GM12878 (cell line): ENCODE data around the gene PAX2. TPM values are rescaled to one million over a fixed set of nuclear protein-coding genes. Genes with fewer than 3 reads are reported as not detected.

Experiments used
- ATAC-seq: fragments of 200-7000 bp; cut with Tn5 transposase; 3 replicates; pipeline ENCODE4 v1.9.1; 2020; ENCODE audit warnings: mild to moderate bottlenecking, moderate library complexity
- BruUV-seq: library from RNA; stranded (reverse); fragments of 400-500 nt; replicated peaks from 2 replicates; lab custom pipeline; 2021; lab: Mats Ljungman, UMichigan
- CTCF ChIA-PET: fragments of 300-600 bp; sonication (Branson Sonifier 250); formaldehyde crosslinking; extraction: SDS; loops from one replicate; lab custom pipeline; 2021; ENCODE audit warnings: inconsistent platforms; lab: Yijun Ruan, JAX
- POLR2A ChIA-PET: fragments of 350-600 bp; formaldehyde crosslinking; extraction: SDS; loops from one replicate; lab custom pipeline; 2021; ENCODE audit warnings: inconsistent platforms; lab: Charles Lee
- RAD21 ChIA-PET: fragments of 300-600 bp; sonication (Branson Sonifier 250); formaldehyde crosslinking; loops from one replicate; lab custom pipeline; 2023; ENCODE audit warnings: antibody characterized with exemption; ENCODE audit not compliant: unreplicated experiment; lab: Charles Lee
- SMC1A ChIA-PET: fragments of 300-600 bp; sonication (Branson Sonifier 250); formaldehyde crosslinking; loops from one replicate; lab custom pipeline; 2023; ENCODE audit not compliant: unreplicated experiment, uncharacterized antibody; lab: Charles Lee
- DNase-seq: peaks from one replicate; pipeline ENCODE4 v3.0.0-alpha.2; 2011; ENCODE audit warnings: low read depth, low spot score
- FAIRE-seq: peaks from 3 replicates; lab custom pipeline; 2011; peaks lifted over from hg19 to GRCh38; lab: Jason Lieb, UNC
- H2AFZ ChIP-seq: 2 replicates; pipeline ENCODE4 v1.6.0; 2011; ENCODE audit warnings: low read depth, low read length, control low read depth; ENCODE audit not compliant: control insufficient read depth
- H3K27ac ChIP-seq: 2 replicates; pipeline ENCODE4 v1.5.1; 2011; ENCODE audit warnings: control low read depth; ENCODE audit not compliant: control insufficient read depth, insufficient read depth
- H3K27me3 ChIP-seq, 2 experiments: replicated peaks in 1 of 2; 2 replicates each; pipeline versions ENCODE4 v1.6.0 to v1.6.1; 2011; ENCODE audit warnings: low read length in 1 of 2; ENCODE audit not compliant: control insufficient read depth in 2 of 2, insufficient read depth in 2 of 2
- H3K36me3 ChIP-seq, 2 experiments: 2 replicates each; pipeline ENCODE4 v1.5.1; 2011; ENCODE audit warnings: low read length in 1 of 2; ENCODE audit not compliant: control insufficient read depth in 2 of 2, insufficient read depth in 2 of 2
- H3K4me1 ChIP-seq: 2 replicates; pipeline ENCODE4 v1.6.1; 2011; ENCODE audit warnings: mild to moderate bottlenecking, low read length, moderate library complexity, mixed read lengths; ENCODE audit not compliant: control insufficient read depth, insufficient read depth
- H3K4me2 ChIP-seq: 2 replicates; pipeline ENCODE4 v1.6.0; 2011; ENCODE audit warnings: control low read depth; ENCODE audit not compliant: control insufficient read depth, insufficient read depth
- H3K4me3 ChIP-seq: fragments of 200-600 bp; sonication (generic); 2 replicates; pipeline ENCODE4 v1.5.1; 2016
- H3K79me2 ChIP-seq: 2 replicates; pipeline ENCODE4 v1.6.0; 2011; ENCODE audit warnings: low read length; ENCODE audit not compliant: control insufficient read depth, insufficient read depth
- H3K9ac ChIP-seq: 2 replicates; pipeline ENCODE4 v1.8.0; 2011; ENCODE audit warnings: low read length, control low read depth, mixed read lengths; ENCODE audit not compliant: control insufficient read depth, insufficient read depth
- H3K9me3 ChIP-seq: replicated peaks from 3 replicates; pipeline ENCODE4 v1.5.1; 2011; ENCODE audit warnings: mild to moderate bottlenecking, low read length; ENCODE audit not compliant: control insufficient read depth, insufficient read depth
- H4K20me1 ChIP-seq: 2 replicates; pipeline ENCODE4 v1.6.0; 2011; ENCODE audit not compliant: control insufficient read depth, insufficient read depth
- BCL11A ChIP-seq: IDR thresholded peaks from 2 replicates; pipeline ENCODE4 v1.6.1; 2011; ENCODE audit warnings: low read depth, low read length
- CBX5 ChIP-seq: sonication (generic); IDR thresholded peaks from 2 replicates; pipeline ENCODE4 v1.6.1; 2016; ENCODE audit warnings: low read depth, moderate library complexity, mild to moderate bottlenecking, inconsistent platforms
- LARP7 ChIP-seq: fragments of 450-650 bp; IDR thresholded peaks from 2 replicates; pipeline ENCODE4 v1.6.1; 2017; ENCODE audit warnings: mild to moderate bottlenecking
- MTA3 ChIP-seq: IDR thresholded peaks from 2 replicates; pipeline ENCODE4 v1.6.1; 2012; ENCODE audit warnings: low read length, inconsistent platforms, borderline replicate concordance
- NBN ChIP-seq: fragments of 450-650 bp; IDR thresholded peaks from 2 replicates; pipeline ENCODE4 v1.6.1; 2016
- NR2C2 ChIP-seq: IDR thresholded peaks from 2 replicates; pipeline ENCODE4 v1.6.1; 2011; ENCODE audit warnings: borderline replicate concordance, low read depth; ENCODE audit not compliant: control insufficient read depth, insufficient read length
- RUNX3 ChIP-seq: IDR thresholded peaks from 2 replicates; pipeline ENCODE4 v1.6.1; 2012; ENCODE audit warnings: low read length, inconsistent platforms
- SIN3A ChIP-seq: IDR thresholded peaks from 2 replicates; pipeline ENCODE4 v1.6.1; 2012; ENCODE audit warnings: low read depth, low read length, improper control_type of control experiment
- STAT1 ChIP-seq: fragments of 450-650 bp; conservative IDR thresholded peaks from 2 replicates; pipeline ENCODE4 v1.6.1; 2014; ENCODE audit warnings: antibody characterized with exemption, mild to moderate bottlenecking
- TCF12 ChIP-seq: IDR thresholded peaks from 2 replicates; pipeline ENCODE4 v1.6.1; 2011; ENCODE audit warnings: low read depth, mild to moderate bottlenecking, low read length
- TCF3 ChIP-seq: IDR thresholded peaks from 2 replicates; pipeline ENCODE4 v1.6.1; 2012; ENCODE audit warnings: low read depth, mild to moderate bottlenecking, low read length, borderline replicate concordance; ENCODE audit not compliant: insufficient read depth
- WGBS: methylation state at CpG from one replicate; pipeline ENCODE4 v1.1.6; 2016; ENCODE audit warnings: low lambda C conversion rate; ENCODE audit not compliant: insufficient replicate concordance, insufficient coverage; ENCODE audit errors: missing lambda C conversion rate; 5-methylcytosine and 5-hydroxymethylcytosine counted together
- in situ Hi-C: fragments of 300-500 bp; cut with MboI; formaldehyde crosslinking; loops from 9 replicates; pipeline ENCODE4 v1.14.3; 2018; ENCODE audit warnings: mixed read lengths
- intact Hi-C: fragments of 100-400 bp; cut with micrococcal nuclease; formaldehyde crosslinking; loops from one replicate; pipeline ENCODE4 v1.14.2; 2022; ENCODE audit not compliant: unreplicated experiment
- polyA plus RNA-seq, 11 experiments: library from polyadenylated mRNA; depleted of rRNA in 4 of 11; unstranded in 6 of 11; stranded (reverse) in 5 of 11; fragments of >200 nt; fragmentation: Nextera tagmentation in 4 of 11; fragmentation: Illumina TruSeq in 1 of 11; extraction: Ambion mirVana in 4 of 11; extraction: Trizol in 1 of 11; gene quantifications; 1 replicate in 1 of 11; 2 replicates in 10 of 11; pipeline versions ENCODE4 v1.2.1 to v1.2.3, GENCODE V29; 2011 to 2016; ENCODE audit warnings: inconsistent platforms in 2 of 11, missing spikeins in 2 of 11, low read depth in 1 of 11
- total RNA-seq, 4 experiments: library from RNA; depleted of rRNA in 3 of 4; stranded (reverse); fragments of >200 nt in 3 of 4; fragmentation: Illumina TruSeq in 1 of 4; extraction: Trizol in 1 of 4; gene quantifications; 2 replicates each; pipeline versions ENCODE4 v1.2.1 to v1.2.3, GENCODE V29; 2013 to 2021
- TF ChIP-seq, protein P1 (sequence below): IDR thresholded peaks from 2 replicates; pipeline ENCODE4 v1.6.1; 2012; ENCODE audit warnings: improper control_type of control experiment, low read depth, low read length; ENCODE audit not compliant: insufficient replicate concordance

Gene PAX2
- total and polyA plus RNA-seq, 10 of the 15 experiments (the other 5 are each of a cell fraction or from before 2014, with no cell fraction given): not detected

GRCh38 chr10:100812978-100813377, 67.6 kb downstream of the PAX2 start:
- Histone ChIP-seq H3K36me3 (no peaks in the 10 kb centered on the region), H2AFZ (no peak overlapping the region), H3K4me1 (no peaks in the 10 kb centered on the region), H3K27ac (no peak overlapping the region), H3K79me2 (no peaks in the 10 kb centered on the region), H4K20me1 (no peaks in the 10 kb centered on the region), H3K9me3 (no peaks in the 10 kb centered on the region), H3K4me3 (no peak overlapping the region), H3K4me2 (no peak overlapping the region), H3K27me3 (peaks cover 4 to 10% of the 10 kb centered on the region in 2 experiments; a peak in 2 of 4 replicates), H3K9ac (no peak overlapping the region)
- ChIA-PET CTCF (no interaction called here), RAD21 (no interaction called here), POLR2A (no interaction called here), SMC1A (interaction anchor here (1.9 kb wide), 1 partner anchor 16 kb away, joined by 4 read pairs; no protein-coding TSS in a partner anchor)
- intact Hi-C loops (no loop called here), in situ Hi-C loops (no loop called here)
- 41% methylated on average over 6 of the region's 6 CpGs for WGBS
- DNase-seq (no peak), FAIRE-seq (no peak), ATAC-seq (peak; percentile 56)
- BruUV-seq: no TSS peak
- TF ChIP-seq BCL11A (no peak), SIN3A (no peak), RUNX3 (no peak), TCF3 (no peak), NBN (no peak), CBX5 (no peak), MTA3 (no peak), TCF12 (no peak), NR2C2 (no peak), STAT1 (no peak), LARP7 (no peak)
- TF ChIP-seq, protein P1, sequence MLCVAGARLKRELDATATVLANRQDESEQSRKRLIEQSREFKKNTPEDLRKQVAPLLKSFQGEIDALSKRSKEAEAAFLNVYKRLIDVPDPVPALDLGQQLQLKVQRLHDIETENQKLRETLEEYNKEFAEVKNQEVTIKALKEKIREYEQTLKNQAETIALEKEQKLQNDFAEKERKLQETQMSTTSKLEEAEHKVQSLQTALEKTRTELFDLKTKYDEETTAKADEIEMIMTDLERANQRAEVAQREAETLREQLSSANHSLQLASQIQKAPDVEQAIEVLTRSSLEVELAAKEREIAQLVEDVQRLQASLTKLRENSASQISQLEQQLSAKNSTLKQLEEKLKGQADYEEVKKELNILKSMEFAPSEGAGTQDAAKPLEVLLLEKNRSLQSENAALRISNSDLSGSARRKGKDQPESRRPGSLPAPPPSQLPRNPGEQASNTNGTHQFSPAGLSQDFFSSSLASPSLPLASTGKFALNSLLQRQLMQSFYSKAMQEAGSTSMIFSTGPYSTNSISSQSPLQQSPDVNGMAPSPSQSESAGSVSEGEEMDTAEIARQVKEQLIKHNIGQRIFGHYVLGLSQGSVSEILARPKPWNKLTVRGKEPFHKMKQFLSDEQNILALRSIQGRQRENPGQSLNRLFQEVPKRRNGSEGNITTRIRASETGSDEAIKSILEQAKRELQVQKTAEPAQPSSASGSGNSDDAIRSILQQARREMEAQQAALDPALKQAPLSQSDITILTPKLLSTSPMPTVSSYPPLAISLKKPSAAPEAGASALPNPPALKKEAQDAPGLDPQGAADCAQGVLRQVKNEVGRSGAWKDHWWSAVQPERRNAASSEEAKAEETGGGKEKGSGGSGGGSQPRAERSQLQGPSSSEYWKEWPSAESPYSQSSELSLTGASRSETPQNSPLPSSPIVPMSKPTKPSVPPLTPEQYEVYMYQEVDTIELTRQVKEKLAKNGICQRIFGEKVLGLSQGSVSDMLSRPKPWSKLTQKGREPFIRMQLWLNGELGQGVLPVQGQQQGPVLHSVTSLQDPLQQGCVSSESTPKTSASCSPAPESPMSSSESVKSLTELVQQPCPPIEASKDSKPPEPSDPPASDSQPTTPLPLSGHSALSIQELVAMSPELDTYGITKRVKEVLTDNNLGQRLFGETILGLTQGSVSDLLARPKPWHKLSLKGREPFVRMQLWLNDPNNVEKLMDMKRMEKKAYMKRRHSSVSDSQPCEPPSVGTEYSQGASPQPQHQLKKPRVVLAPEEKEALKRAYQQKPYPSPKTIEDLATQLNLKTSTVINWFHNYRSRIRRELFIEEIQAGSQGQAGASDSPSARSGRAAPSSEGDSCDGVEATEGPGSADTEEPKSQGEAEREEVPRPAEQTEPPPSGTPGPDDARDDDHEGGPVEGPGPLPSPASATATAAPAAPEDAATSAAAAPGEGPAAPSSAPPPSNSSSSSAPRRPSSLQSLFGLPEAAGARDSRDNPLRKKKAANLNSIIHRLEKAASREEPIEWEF: no peak
